Measurements from ENCODE around the gene PHOSPHO1. TPM values are rescaled to one million over a fixed set of nuclear protein-coding genes. Genes with fewer than 3 reads are reported as not detected.

Gene PHOSPHO1
- total RNA-seq, 1 donor from 2014 or later, result not detected

- H3K4me1 Mint-ChIP-seq, result peaks cover 14% of the 10 kb centered on the region
- H3K4me3 Mint-ChIP-seq, result no peak overlapping the region
- peaks cover 20% of the 10 kb centered on the region for H3K27me3 Mint-ChIP-seq (ENCODE audit: low read depth)
- DNase-seq (ENCODE audit: low read depth, low spot score), result no peak
- TF ChIP-seq CTCF (conservative IDR thresholded peaks at IDR 0.05), result no peak
- H3K27ac Mint-ChIP-seq (ENCODE audit: unreplicated experiment), result no peak overlapping the region
- no peaks in the 10 kb centered on the region for H3K36me3 Mint-ChIP-seq (ENCODE audit: low read depth)
- H3K9me3 Mint-ChIP-seq, result no peaks in the 10 kb centered on the region
These were observed 32.4 kb downstream of the PHOSPHO1 start for GRCh38 chr17:49198211-49198610.

- Mint-ChIP-seq H3K4me3 (peak overlapping the region; percentile 22), H3K27me3 (ENCODE audit: low read depth) (peaks cover 20% of the 10 kb centered on the region), H3K27ac (ENCODE audit: unreplicated experiment) (no peak overlapping the region), H3K9me3 (no peaks in the 10 kb centered on the region), H3K36me3 (ENCODE audit: low read depth) (peaks cover 2% of the 10 kb centered on the region), H3K4me1 (peaks cover 20% of the 10 kb centered on the region)
- DNase-seq (ENCODE audit: low read depth, low spot score), result no peak
- no peak for TF ChIP-seq CTCF (conservative IDR thresholded peaks at IDR 0.05)
These were observed 33.1 kb downstream of the PHOSPHO1 start for GRCh38 chr17:49197346-49197998.

GRCh38 chr17:49196520-49196919 lies 34.1 kb downstream of the PHOSPHO1 start:
- no peak overlapping the region for H3K27ac Mint-ChIP-seq (ENCODE audit: unreplicated experiment)
- DNase-seq (ENCODE audit: low read depth, low spot score), result no peak
- no peak overlapping the region for H3K4me3 Mint-ChIP-seq
- no peaks in the 10 kb centered on the region for H3K9me3 Mint-ChIP-seq
- H3K27me3 Mint-ChIP-seq (ENCODE audit: low read depth), result peaks cover 22% of the 10 kb centered on the region
- peaks cover 25% of the 10 kb centered on the region for H3K4me1 Mint-ChIP-seq
- peaks cover 2% of the 10 kb centered on the region for H3K36me3 Mint-ChIP-seq (ENCODE audit: low read depth)
- TF ChIP-seq CTCF (conservative IDR thresholded peaks at IDR 0.05), result no peak

- Mint-ChIP-seq H3K4me3 (peak overlapping the region; percentile 10), H3K27ac (ENCODE audit: unreplicated experiment) (no peak overlapping the region), H3K4me1 (peaks cover 30% of the 10 kb centered on the region), H3K9me3 (no peaks in the 10 kb centered on the region), H3K27me3 (ENCODE audit: low read depth) (peaks cover 22% of the 10 kb centered on the region), H3K36me3 (ENCODE audit: low read depth) (peaks cover 2% of the 10 kb centered on the region)
- no peak for TF ChIP-seq CTCF (conservative IDR thresholded peaks at IDR 0.05)
- no peak for DNase-seq (ENCODE audit: low read depth, low spot score)
These were observed 34.8 kb downstream of the PHOSPHO1 start for GRCh38 chr17:49195751-49196150.

GRCh38 chr17:49194297-49194607 lies 36.3 kb downstream of the PHOSPHO1 start:
- peaks cover 32% of the 10 kb centered on the region for H3K4me1 Mint-ChIP-seq
- TF ChIP-seq CTCF (conservative IDR thresholded peaks at IDR 0.05), result no peak
- H3K27me3 Mint-ChIP-seq (ENCODE audit: low read depth), result peaks cover 29% of the 10 kb centered on the region
- H3K27ac Mint-ChIP-seq (ENCODE audit: unreplicated experiment), result no peak overlapping the region
- H3K36me3 Mint-ChIP-seq (ENCODE audit: low read depth), result peaks cover 2% of the 10 kb centered on the region
- no peaks in the 10 kb centered on the region for H3K9me3 Mint-ChIP-seq
- peak overlapping the region; percentile 98 for H3K4me3 Mint-ChIP-seq
- no peak for DNase-seq (ENCODE audit: low read depth, low spot score)

All from neural crest cell (in vitro differentiated cells).